Articular chondrocyte of knee joint (primary cell): ENCODE measurements around the gene PDZD8. TPM values are rescaled to one million over a fixed set of nuclear protein-coding genes. Genes with fewer than 3 reads are reported as not detected.

ENCODE experiments used
- total RNA-seq: library from RNA; depleted of rRNA; stranded (reverse); fragments of >200 nt; gene quantifications from 2 replicates; pipeline ENCODE4 v1.2.3, GENCODE V29; 2012

PDZD8 gene, protein sequence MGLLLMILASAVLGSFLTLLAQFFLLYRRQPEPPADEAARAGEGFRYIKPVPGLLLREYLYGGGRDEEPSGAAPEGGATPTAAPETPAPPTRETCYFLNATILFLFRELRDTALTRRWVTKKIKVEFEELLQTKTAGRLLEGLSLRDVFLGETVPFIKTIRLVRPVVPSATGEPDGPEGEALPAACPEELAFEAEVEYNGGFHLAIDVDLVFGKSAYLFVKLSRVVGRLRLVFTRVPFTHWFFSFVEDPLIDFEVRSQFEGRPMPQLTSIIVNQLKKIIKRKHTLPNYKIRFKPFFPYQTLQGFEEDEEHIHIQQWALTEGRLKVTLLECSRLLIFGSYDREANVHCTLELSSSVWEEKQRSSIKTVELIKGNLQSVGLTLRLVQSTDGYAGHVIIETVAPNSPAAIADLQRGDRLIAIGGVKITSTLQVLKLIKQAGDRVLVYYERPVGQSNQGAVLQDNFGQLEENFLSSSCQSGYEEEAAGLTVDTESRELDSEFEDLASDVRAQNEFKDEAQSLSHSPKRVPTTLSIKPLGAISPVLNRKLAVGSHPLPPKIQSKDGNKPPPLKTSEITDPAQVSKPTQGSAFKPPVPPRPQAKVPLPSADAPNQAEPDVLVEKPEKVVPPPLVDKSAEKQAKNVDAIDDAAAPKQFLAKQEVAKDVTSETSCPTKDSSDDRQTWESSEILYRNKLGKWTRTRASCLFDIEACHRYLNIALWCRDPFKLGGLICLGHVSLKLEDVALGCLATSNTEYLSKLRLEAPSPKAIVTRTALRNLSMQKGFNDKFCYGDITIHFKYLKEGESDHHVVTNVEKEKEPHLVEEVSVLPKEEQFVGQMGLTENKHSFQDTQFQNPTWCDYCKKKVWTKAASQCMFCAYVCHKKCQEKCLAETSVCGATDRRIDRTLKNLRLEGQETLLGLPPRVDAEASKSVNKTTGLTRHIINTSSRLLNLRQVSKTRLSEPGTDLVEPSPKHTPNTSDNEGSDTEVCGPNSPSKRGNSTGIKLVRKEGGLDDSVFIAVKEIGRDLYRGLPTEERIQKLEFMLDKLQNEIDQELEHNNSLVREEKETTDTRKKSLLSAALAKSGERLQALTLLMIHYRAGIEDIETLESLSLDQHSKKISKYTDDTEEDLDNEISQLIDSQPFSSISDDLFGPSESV
- 48.6 and 53.5 TPM in 2 replicates for total RNA-seq

DNA sequence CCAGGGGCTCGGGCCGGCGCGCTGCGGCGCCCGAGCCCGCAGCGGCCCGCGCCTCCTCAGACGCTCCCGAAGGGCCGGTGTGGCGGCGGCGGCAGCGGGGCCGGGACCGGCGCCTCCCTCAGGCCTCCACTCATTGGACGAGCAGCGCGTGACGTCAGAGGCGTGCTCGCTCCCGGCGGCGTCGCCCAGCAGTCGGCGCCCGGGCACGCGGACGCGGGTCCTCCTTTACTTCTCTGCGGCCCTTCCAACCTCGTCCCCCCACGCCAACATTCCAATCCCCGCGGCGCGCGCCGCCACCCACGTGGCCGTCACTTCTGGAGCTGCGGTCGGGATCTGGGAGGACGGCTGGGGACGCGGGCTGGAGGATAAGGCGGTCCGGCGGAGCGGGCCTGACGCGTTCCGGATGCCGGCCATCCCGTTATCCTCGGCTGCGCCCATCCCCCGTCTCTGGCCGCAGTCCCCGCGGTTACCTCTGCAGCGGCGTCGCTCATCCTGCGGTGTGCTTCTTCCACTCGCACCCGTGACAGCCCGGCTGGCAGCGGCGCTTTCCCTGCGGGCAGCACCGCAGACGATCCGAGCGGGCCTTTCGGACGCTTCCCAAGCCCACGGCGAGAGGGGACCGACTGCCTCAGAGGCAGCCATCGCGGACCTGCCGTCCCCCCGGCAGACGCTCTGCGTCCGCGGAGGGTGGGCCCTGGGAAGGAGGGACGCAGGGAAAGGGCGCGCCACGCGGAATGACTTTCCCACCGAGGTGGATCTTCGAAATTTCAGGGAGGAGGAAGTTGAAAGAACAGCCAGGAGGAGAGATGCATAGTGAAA, at the start of gene PDZD8:
Gene PDZD8, minus strand, starts transcription at position 81 of the 819 bp plus-strand sequence. CDS start 213 bp downstream, outside the sequence.

DNA sequence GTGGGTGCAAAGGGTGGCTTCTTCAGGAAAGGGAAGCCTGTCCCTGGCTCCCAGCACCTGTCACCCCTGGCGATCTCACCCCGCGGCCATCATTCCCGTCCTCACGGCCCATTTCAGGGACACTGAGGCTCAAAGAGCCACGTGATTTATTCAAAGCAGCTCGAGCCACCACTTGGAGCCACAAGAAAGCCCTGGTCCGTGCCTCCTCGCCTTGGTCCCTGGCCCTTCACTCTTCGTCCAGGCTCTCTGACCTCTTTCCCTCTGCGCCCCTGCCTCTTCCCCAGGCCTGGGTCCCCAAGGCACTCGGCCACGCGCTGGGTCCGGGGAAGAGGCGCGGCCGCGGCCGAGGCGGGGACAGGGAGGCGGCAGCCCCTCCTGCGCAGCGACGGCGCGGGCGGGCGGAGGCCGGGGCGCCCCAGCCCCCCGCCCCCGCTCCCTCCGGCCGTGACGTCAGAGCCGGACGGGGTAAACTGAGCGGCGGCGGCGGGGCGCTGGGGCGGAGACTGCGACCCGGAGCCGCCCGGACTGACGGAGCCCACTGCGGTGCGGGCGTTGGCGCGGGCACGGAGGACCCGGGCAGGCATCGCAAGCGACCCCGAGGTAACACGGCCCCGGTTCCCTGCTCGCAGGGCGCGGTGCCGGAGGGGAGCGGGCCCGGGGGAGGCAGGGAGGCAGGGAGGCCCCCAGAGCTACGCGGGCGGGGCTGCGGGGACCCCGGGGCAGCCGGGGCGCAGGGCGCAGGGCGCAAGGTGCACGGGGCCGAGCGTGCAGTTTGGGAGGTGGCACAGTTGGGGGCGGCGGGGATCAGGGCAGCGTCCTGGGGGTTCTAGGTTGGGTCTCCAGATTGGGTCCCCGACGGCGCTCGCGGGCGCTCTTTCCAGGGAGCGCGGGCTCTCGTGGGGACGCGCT, 134.4 kb downstream of the PDZD8 start, which contains the start of gene SLC18A2:
Gene SLC18A2, plus strand, starts transcription at position 494 of the 909 bp plus-strand sequence. CDS start 580 bp downstream, outside the sequence.

Other genes with a start within 250 kb of the PDZD8 start
- gene VAX1, start 237.2 kb downstream of the PDZD8 start, total RNA-seq, result not detected in 2 replicates
- not detected in 2 replicates for gene KCNK18, start 178.0 kb downstream of the PDZD8 start, total RNA-seq
- gene SLC18A2, start 134.3 kb downstream of the PDZD8 start, total RNA-seq, result under 0.01 TPM in 1 of 2 replicates, not detected in the other
- gene EMX2, start 167.3 kb upstream of the PDZD8 start, total RNA-seq, result 2.6 and 6.7 TPM in 2 replicates